Natural killer cell (primary cell): ENCODE data around the gene LRP5. TPM values are rescaled to one million over a fixed set of nuclear protein-coding genes. Genes with fewer than 3 reads are reported as not detected.
A peak's percentile ranks its signal among the peaks of the same experiment; 100 is the strongest.

Source experiments
- ATAC-seq, 3 donors: fragments of 150-1000 bp in 2 of 3; fragments of 200-7000 bp in 1 of 3; cut with Tn5 transposase; 1 replicate in 1 of 3; 2 replicates in 2 of 3; pipeline ENCODE4 v1.10.0; 2021; ENCODE audit warnings: mild to moderate bottlenecking in 2 of 3, moderate library complexity in 2 of 3
- DNase-seq, 2 donors: peaks; one replicate each; pipeline versions ENCODE4 v3.0.0 to v3.0.0-alpha.2; 2013 to 2021; ENCODE audit warnings: mixed read lengths in 1 of 2
- H3K27ac ChIP-seq: one replicate; pipeline ENCODE4 v1.5.1; 2013; ENCODE audit warnings: mild to moderate bottlenecking, low read length
- H3K27me3 ChIP-seq: one replicate; pipeline ENCODE4 v1.6.1; 2013; ENCODE audit warnings: low read length; ENCODE audit not compliant: control insufficient read depth, insufficient read depth
- H3K36me3 ChIP-seq: one replicate; pipeline ENCODE4 v1.6.1; 2013; ENCODE audit warnings: low read length; ENCODE audit not compliant: control insufficient read depth, insufficient read depth
- H3K4me1 ChIP-seq: one replicate; pipeline ENCODE4 v1.6.1; 2013; ENCODE audit warnings: low read length; ENCODE audit not compliant: control insufficient read depth, insufficient read depth
- H3K4me3 ChIP-seq: one replicate; pipeline ENCODE4 v1.5.1; 2013; ENCODE audit warnings: low read length
- H3K9me3 ChIP-seq: one replicate; pipeline ENCODE4 v1.6.1; 2013; ENCODE audit warnings: low read length; ENCODE audit not compliant: control insufficient read depth, insufficient read depth
- H3K27ac Mint-ChIP-seq, 2 donors: one replicate each; pipeline ENCODE4 v1.8.0; 2022; ENCODE audit warnings: mild to moderate bottlenecking in 2 of 2, mixed read lengths in 2 of 2, moderate library complexity in 1 of 2
- H3K27me3 Mint-ChIP-seq, 2 donors: one replicate each; pipeline ENCODE4 v1.8.0; 2022; ENCODE audit warnings: low read depth in 2 of 2, mixed read lengths in 2 of 2
- H3K36me3 Mint-ChIP-seq: one replicate; pipeline ENCODE4 v1.8.0; 2022; ENCODE audit warnings: mixed read lengths
- H3K4me1 Mint-ChIP-seq, 2 donors: one replicate each; pipeline ENCODE4 v1.8.0; 2022; ENCODE audit warnings: mixed read lengths in 2 of 2
- H3K4me3 Mint-ChIP-seq: one replicate; pipeline ENCODE4 v1.8.0; 2022; ENCODE audit warnings: mild to moderate bottlenecking, moderate library complexity, mixed read lengths
- H3K9me3 Mint-ChIP-seq, 2 donors: one replicate each; pipeline ENCODE4 v1.8.0; 2022; ENCODE audit warnings: mixed read lengths in 2 of 2
- WGBS: methylation state at CpG from one replicate; pipeline ENCODE4 v1.1.7; 2013; ENCODE audit warnings: missing lambda C conversion rate; ENCODE audit not compliant: insufficient coverage; 5-methylcytosine and 5-hydroxymethylcytosine counted together
- intact Hi-C: fragments of 100-400 bp; cut with micrococcal nuclease; formaldehyde crosslinking; loops from one replicate; pipeline ENCODE4 v1.14.2; 2022
- total RNA-seq, 4 donors: library from RNA; stranded (reverse); fragments of 120-200 nt in 1 of 4; gene quantifications; one replicate each; pipeline versions ENCODE4 v1.2.3 to v1.2.4, GENCODE V29; 2013 to 2022
- TF ChIP-seq, protein P1 (sequence below): fragments of 200-600 bp; IDR thresholded peaks from one replicate; pipeline ENCODE4 v1.8.0; 2022; ENCODE audit warnings: antibody characterized with exemption

LRP5 gene
- total RNA-seq, 3 donors from 2014 or later (not counting 1 experiment from before 2014, with no cell fraction given): 0.36 to 1.3 (median 0.89) TPM

DNA sequence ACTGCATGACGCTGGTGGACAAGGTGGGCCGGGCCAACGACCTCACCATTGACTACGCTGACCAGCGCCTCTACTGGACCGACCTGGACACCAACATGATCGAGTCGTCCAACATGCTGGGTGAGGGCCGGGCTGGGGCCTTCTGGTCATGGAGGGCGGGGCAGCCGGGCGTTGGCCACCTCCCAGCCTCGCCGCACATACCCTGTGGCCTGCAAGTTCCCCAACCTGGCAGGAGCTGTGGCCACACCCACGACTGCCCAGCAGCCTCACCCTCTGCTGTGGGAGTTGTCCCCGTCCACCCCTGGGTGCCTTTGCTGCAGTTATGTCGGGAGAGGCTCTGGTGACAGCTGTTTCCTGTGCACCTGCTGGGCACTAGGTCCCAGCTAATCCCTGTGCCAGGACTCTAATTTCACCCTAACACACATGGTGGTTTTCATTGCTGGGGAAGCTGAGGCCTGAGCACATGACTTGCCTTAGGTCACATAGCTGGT is 99.2 kb downstream of the LRP5 start:
- H3K36me3 Mint-ChIP-seq: no peaks in the 10 kb centered on the region
- intact Hi-C loops: no loop called here
- Histone ChIP-seq H3K4me3 (no peak overlapping the region), H3K4me1 (no peaks in the 10 kb centered on the region), H3K27ac (no peak overlapping the region), H3K27me3 (no peaks in the 10 kb centered on the region), H3K36me3 (no peaks in the 10 kb centered on the region), H3K9me3 (no peaks in the 10 kb centered on the region)
- no peaks in the 10 kb centered on the region for H3K4me1 Mint-ChIP-seq
- WGBS: 88% methylated on average over 17 of the region's 17 CpGs
- TF ChIP-seq, protein P1, sequence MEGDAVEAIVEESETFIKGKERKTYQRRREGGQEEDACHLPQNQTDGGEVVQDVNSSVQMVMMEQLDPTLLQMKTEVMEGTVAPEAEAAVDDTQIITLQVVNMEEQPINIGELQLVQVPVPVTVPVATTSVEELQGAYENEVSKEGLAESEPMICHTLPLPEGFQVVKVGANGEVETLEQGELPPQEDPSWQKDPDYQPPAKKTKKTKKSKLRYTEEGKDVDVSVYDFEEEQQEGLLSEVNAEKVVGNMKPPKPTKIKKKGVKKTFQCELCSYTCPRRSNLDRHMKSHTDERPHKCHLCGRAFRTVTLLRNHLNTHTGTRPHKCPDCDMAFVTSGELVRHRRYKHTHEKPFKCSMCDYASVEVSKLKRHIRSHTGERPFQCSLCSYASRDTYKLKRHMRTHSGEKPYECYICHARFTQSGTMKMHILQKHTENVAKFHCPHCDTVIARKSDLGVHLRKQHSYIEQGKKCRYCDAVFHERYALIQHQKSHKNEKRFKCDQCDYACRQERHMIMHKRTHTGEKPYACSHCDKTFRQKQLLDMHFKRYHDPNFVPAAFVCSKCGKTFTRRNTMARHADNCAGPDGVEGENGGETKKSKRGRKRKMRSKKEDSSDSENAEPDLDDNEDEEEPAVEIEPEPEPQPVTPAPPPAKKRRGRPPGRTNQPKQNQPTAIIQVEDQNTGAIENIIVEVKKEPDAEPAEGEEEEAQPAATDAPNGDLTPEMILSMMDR: no peak
- no peak overlapping the region for H3K4me3 Mint-ChIP-seq
- DNase-seq (no peak), ATAC-seq (no peak)
- H3K27ac Mint-ChIP-seq: no peak overlapping the region
- H3K9me3 Mint-ChIP-seq: no peaks in the 10 kb centered on the region
- H3K27me3 Mint-ChIP-seq: no peaks in the 10 kb centered on the region

- ATAC-seq (no peak), DNase-seq (peak in 1 of 2 donors; percentile 9)
- no peaks in the 10 kb centered on the region for H3K9me3 ChIP-seq
- Mint-ChIP-seq H3K27me3 (peaks cover 0 to 3% of the 10 kb centered on the region in 2 donors), H3K4me3 (no peak overlapping the region), H3K27ac (no peak overlapping the region), H3K36me3 (no peaks in the 10 kb centered on the region), H3K4me1 (no peaks in the 10 kb centered on the region), H3K9me3 (no peaks in the 10 kb centered on the region)
- H3K27ac ChIP-seq: no peak overlapping the region
- no peaks in the 10 kb centered on the region for H3K36me3 ChIP-seq
- intact Hi-C loops: no loop called here
- no peaks in the 10 kb centered on the region for H3K4me1 ChIP-seq
- 79% methylated on average over 24 of the region's 24 CpGs for WGBS
- no peaks in the 10 kb centered on the region for H3K27me3 ChIP-seq
- no peak overlapping the region for H3K4me3 ChIP-seq
- TF ChIP-seq, protein P1: no peak
These were observed 100.4 kb downstream of the LRP5 start for GRCh38 chr11:68412593-68413475.

- Mint-ChIP-seq H3K36me3 (no peaks in the 10 kb centered on the region), H3K27ac (no peak overlapping the region), H3K4me3 (no peak overlapping the region), H3K4me1 (no peaks in the 10 kb centered on the region), H3K9me3 (no peaks in the 10 kb centered on the region), H3K27me3 (peaks cover 0 to 3% of the 10 kb centered on the region in 2 donors)
- no peak for DNase-seq
- H3K9me3 ChIP-seq: no peaks in the 10 kb centered on the region
- intact Hi-C loops: no loop called here
- H3K36me3 ChIP-seq: no peaks in the 10 kb centered on the region
- TF ChIP-seq, protein P1: no peak
- no peak overlapping the region for H3K4me3 ChIP-seq
- H3K4me1 ChIP-seq: no peaks in the 10 kb centered on the region
- no peak overlapping the region for H3K27ac ChIP-seq
- no peak for ATAC-seq
- H3K27me3 ChIP-seq: no peaks in the 10 kb centered on the region
- 96% methylated on average over 27 of the region's 27 CpGs for WGBS
These were observed 101.2 kb downstream of the LRP5 start for GRCh38 chr11:68413591-68413999.
